Glutamatergic neuron (in vitro differentiated cells): ENCODE results near the gene COPZ1. TPM values are rescaled to one million over a fixed set of nuclear protein-coding genes. Genes with fewer than 3 reads are reported as not detected.
A peak's percentile ranks its signal among the peaks of the same experiment; 100 is the strongest.

Experiments
- DNase-seq: peaks from one replicate; pipeline ENCODE4 v3.0.0; 2022
- H3K27ac Mint-ChIP-seq: one replicate; pipeline ENCODE4 v1.8.0; 2020; ENCODE audit warnings: mild to moderate bottlenecking, mixed read lengths, inconsistent platforms; ENCODE audit not compliant: unreplicated experiment
- H3K27me3 Mint-ChIP-seq: one replicate; pipeline ENCODE4 v1.8.0; 2020; ENCODE audit warnings: mild to moderate bottlenecking, moderate library complexity, mixed read lengths, inconsistent platforms; ENCODE audit not compliant: unreplicated experiment
- H3K36me3 Mint-ChIP-seq: one replicate; pipeline ENCODE4 v1.8.0; 2020; ENCODE audit warnings: mild to moderate bottlenecking, mixed read lengths, inconsistent platforms; ENCODE audit not compliant: unreplicated experiment
- H3K4me1 Mint-ChIP-seq: one replicate; pipeline ENCODE4 v1.8.0; 2020; ENCODE audit warnings: mild to moderate bottlenecking, low read depth, mixed read lengths, inconsistent platforms; ENCODE audit not compliant: unreplicated experiment
- H3K4me3 Mint-ChIP-seq: one replicate; pipeline ENCODE4 v1.8.0; 2020; ENCODE audit warnings: mild to moderate bottlenecking, mixed read lengths, inconsistent platforms; ENCODE audit not compliant: unreplicated experiment
- H3K9me3 Mint-ChIP-seq: one replicate; pipeline ENCODE4 v1.8.0; 2020; ENCODE audit warnings: mild to moderate bottlenecking, moderate library complexity, mixed read lengths, inconsistent platforms; ENCODE audit not compliant: unreplicated experiment
- CTCF ChIP-seq: fragments of 200-600 bp; sonication (generic); IDR thresholded peaks from one replicate; pipeline ENCODE4 v1.5.0; 2021; ENCODE audit not compliant: partially characterized antibody, unreplicated experiment
- total RNA-seq: library from RNA; stranded (reverse); fragmentation: NEBNext Ultra II Directional; extraction: Animal tissue kit (Norgen Biotek cat#: 25700); gene quantifications from one replicate; pipeline ENCODE4 v1.2.1, GENCODE V29; 2021; ENCODE audit not compliant: unreplicated experiment

COPZ1 gene
- total RNA-seq, 1 donor from 2014 or later: 88.6 TPM

- Mint-ChIP-seq H3K36me3 (no peaks in the 10 kb centered on the region), H3K9me3 (peaks cover 2% of the 10 kb centered on the region), H3K4me3 (peak overlapping the region; percentile 70), H3K4me1 (peaks cover 13% of the 10 kb centered on the region), H3K27me3 (peaks cover 5% of the 10 kb centered on the region), H3K27ac (peak overlapping the region; percentile 23)
- DNase-seq: peak; percentile 96
- peak; percentile 71 for TF ChIP-seq CTCF
Measured at GRCh38 chr12:54368709-54369596, 44.0 kb downstream of the COPZ1 start.

- Mint-ChIP-seq H3K27me3 (peaks cover 5% of the 10 kb centered on the region), H3K9me3 (peaks cover 2% of the 10 kb centered on the region), H3K4me1 (peaks cover 16% of the 10 kb centered on the region), H3K4me3 (peak overlapping the region; percentile 70), H3K27ac (no peak overlapping the region), H3K36me3 (no peaks in the 10 kb centered on the region)
- DNase-seq: no peak
- TF ChIP-seq CTCF: no peak
Measured at GRCh38 chr12:54369597-54370131, 44.7 kb downstream of the COPZ1 start.

- Mint-ChIP-seq H3K4me1 (peaks cover 22% of the 10 kb centered on the region), H3K27ac (no peak overlapping the region), H3K36me3 (no peaks in the 10 kb centered on the region), H3K27me3 (peaks cover 5% of the 10 kb centered on the region), H3K4me3 (no peak overlapping the region), H3K9me3 (peaks cover 2% of the 10 kb centered on the region)
- peak; percentile 89 for DNase-seq
- peak; percentile 97 for TF ChIP-seq CTCF
Measured at GRCh38 chr12:54370171-54370730, 45.3 kb downstream of the COPZ1 start.

- no peak for DNase-seq
- Mint-ChIP-seq H3K36me3 (no peaks in the 10 kb centered on the region), H3K9me3 (peaks cover 2% of the 10 kb centered on the region), H3K4me1 (peaks cover 22% of the 10 kb centered on the region), H3K4me3 (no peak overlapping the region), H3K27me3 (peaks cover 7% of the 10 kb centered on the region), H3K27ac (no peak overlapping the region)
- no peak for TF ChIP-seq CTCF
Measured at GRCh38 chr12:54371328-54372112, 46.6 kb downstream of the COPZ1 start.
